AG09319 (cell line): ENCODE data around the gene ETDB.

Source experiments
- DNase-seq: peaks from one replicate; pipeline ENCODE4 v3.0.0-alpha.2; 2010; ENCODE audit warnings: low read depth; ENCODE audit errors: extremely low read depth
- TF ChIP-seq, protein P1 (sequence below): IDR thresholded peaks from 2 replicates; pipeline ENCODE4 v1.5.1; 2011; ENCODE audit warnings: low read depth, mild to moderate bottlenecking, inconsistent platforms, low read length, moderate library complexity

The ETDB gene

DNA sequence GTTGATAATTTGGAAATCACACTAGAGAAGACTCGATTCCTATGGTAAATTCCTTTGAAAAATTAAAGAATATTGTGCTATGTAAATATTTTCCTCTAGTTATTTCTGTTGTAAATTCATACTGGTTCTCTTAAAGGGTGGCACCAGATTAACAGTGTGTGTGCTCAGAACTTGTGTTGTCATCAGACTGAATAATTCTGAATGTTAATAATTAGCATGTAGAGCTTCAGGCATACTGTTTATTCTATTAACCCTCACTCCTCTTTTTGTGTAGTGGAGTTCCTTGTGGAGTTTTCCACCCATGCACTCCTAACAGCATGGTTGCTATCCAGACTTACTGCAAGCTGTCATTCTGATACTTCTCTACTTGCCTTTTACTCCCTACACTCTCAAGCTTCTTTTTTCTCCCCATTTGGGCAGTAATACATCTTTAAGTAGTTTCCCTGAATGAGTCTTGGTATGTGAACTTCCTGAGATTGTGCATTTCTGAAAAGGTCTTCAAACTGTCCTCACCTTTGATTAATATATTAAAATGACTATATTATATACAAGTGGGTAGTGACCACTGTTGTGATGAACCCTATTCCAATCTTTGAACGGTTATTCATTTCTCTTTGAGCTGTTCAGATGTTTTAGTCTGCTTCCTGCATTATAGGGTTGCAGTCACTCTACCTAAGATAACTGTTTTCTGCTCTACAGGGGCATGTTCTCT is 38.5 kb downstream of the ETDB start:
- TF ChIP-seq, protein P1, sequence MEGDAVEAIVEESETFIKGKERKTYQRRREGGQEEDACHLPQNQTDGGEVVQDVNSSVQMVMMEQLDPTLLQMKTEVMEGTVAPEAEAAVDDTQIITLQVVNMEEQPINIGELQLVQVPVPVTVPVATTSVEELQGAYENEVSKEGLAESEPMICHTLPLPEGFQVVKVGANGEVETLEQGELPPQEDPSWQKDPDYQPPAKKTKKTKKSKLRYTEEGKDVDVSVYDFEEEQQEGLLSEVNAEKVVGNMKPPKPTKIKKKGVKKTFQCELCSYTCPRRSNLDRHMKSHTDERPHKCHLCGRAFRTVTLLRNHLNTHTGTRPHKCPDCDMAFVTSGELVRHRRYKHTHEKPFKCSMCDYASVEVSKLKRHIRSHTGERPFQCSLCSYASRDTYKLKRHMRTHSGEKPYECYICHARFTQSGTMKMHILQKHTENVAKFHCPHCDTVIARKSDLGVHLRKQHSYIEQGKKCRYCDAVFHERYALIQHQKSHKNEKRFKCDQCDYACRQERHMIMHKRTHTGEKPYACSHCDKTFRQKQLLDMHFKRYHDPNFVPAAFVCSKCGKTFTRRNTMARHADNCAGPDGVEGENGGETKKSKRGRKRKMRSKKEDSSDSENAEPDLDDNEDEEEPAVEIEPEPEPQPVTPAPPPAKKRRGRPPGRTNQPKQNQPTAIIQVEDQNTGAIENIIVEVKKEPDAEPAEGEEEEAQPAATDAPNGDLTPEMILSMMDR: no peak
- no peak for DNase-seq
